Germinal center (tissue), 1 donor: ENCODE results near the gene MYO1A.
A peak's percentile ranks its signal among the peaks of the same experiment; 100 is the strongest.

Experiments
- DNase-seq: peaks from one replicate; pipeline ENCODE4 v3.0.0; 2012; ENCODE audit warnings: mixed read lengths, low spot score

Gene MYO1A

DNA sequence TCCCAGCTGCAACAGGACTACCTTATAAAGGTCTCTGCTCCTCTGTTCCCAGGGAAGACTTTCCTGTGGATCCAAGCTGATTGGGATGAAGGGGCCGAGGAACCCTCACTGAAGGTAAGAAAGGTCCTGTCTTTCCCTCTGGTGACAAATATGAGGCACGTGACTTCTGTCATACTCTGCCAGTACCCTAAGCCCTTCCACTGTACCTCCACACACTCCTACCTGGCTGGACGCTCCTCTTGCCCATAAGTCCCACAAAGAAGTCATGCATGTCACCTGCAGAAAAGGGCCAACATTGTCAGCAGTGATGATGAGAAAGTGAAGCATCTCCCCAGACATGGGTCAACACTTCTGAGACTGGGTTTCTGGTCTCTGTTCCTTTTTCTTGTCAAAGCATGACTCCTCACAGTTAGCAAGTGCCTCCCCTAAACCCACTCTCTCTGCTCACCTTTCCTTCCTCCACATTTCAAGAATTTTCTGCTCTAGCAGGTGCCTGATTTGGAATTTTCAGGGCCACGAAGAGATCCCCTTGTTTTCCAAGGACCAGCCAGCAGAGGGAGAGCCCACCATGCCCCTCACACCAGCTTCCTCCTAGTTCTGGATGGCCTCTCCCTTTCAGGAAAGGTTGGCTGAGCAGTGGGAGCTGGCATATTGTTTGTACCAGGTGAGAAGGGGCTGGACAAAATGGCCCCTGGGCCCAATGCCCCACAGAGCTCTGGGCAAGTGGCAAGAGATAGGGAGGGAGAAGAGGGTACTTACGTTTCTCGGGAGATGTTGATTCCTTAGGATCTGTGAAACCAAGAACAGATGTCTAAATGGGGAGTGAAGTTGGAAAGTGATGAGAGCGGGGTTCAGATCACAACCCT, 37.1 kb downstream of the MYO1A start:
- no peak for DNase-seq

GRCh38 chr12:57011438-57012424, 38.2 kb downstream of the MYO1A start:
- DNase-seq: no peak

GRCh38 chr12:57010627-57011247, 39.2 kb downstream of the MYO1A start:
- no peak for DNase-seq

DNA sequence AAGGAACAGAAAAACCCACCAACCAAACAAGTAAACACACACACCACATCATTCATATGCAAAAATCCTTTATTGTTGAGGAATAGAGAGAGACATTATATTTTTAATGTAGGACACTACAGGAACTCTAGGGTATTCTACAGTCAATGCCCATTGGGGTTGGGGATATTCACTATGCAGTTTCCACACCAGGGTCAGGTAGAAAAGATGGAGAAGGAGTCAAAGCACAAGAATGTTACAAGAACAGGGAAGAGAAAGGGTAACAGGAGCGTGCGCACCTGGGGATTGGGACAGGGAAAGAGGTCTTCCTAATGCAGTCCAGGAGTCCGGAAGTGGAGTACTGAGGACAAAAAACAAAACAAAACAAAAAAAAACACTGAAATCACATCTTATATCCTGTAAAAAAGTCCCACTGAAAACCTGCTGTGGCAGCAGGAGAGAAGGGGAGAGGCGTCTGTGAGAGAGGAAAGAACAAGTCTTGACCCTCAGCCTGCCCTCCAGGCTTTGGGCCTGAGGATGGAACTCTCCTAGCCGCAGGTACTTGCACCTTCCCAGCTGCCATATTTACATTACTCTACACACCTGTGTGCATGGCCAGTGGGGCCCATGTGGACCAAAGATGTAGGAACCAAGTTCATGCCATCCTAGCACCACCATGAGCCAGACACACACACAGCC, 39.8 kb downstream of the MYO1A start:
- no peak for DNase-seq

- DNase-seq: peak; percentile 56
Observed at GRCh38 chr12:57008178-57008577, 41.8 kb downstream of the MYO1A start.

- no peak for DNase-seq
Observed at GRCh38 chr12:57006809-57007475, 43.0 kb downstream of the MYO1A start.

GRCh38 chr12:57005980-57006808, 43.7 kb downstream of the MYO1A start, which contains the start of gene ZBTB39:
ZBTB39 (minus strand) TSS chr12:57006546; CDS start chr12:57004917, 1,629 bp downstream.
- DNase-seq: peak; percentile 93

DNA sequence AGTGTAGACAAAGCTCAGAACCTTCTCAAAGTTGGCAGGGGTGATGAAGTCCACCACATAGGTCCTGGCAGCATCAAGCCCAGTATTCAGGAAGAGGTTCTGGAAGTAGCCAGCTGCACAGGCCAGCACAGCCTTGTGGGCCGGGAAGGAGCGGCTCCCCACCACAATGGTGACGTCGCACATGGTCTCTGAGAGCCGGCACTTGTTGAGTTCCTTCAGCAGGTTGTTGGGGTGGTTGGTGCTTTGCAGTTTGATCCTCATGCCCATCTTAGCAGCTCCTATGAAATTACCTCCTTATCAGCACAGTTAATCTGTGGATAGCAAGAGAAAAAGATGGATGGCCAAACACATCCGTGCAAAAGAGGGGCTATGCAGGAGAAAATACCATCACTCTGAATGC, 45.3 kb downstream of the MYO1A start:
- no peak for DNase-seq

GRCh38 chr12:57003395-57003794, 46.5 kb downstream of the MYO1A start:
- DNase-seq: no peak

DNA sequence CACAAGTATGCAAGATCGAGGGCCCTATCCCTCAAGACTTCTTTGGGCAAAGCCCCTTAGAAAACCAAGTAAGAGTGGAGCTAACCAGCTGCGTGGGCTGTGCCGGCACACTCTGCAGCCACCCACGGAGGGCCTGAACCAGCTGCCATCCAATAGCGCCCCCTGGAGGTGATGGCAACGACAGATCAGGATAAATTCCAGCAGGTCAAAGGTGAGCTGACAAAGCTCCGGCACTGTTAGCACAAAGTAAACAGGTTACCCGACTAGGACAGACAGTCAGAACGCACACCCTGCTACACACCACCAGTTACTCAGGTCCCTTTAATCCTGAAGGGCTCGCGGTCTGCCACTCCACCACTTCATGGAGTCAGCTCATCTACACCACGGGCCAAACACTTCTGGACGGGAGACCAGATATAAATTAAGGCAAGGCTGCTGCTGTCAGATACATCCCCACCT, 48.5 kb downstream of the MYO1A start:
- DNase-seq: peak; percentile 74

GRCh38 chr12:57000393-57000792, 49.5 kb downstream of the MYO1A start:
- no peak for DNase-seq

- no peak for DNase-seq
Observed at GRCh38 chr12:56999456-56999855, 50.5 kb downstream of the MYO1A start.

DNA sequence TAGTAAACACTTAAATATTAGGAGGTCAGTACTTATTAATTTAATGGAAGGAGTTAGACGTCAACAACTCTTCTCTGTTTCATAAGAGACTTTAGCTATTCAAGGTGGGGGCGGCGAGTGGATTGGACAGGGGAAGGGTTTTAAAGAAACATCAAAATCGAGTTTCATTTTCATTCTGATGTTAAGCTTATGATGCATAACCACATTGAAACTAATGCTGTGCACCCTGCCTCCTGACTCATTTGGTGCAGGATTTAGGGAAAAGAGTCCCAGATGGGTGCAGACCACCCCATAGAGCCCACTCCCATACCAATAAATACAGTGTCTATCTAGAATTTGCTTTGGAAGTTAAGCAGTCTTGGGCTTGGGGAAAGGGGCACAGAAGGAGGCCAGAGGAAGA, 50.9 kb downstream of the MYO1A start:
- DNase-seq: peak; percentile 38

GRCh38 chr12:56998316-56998715, 51.6 kb downstream of the MYO1A start:
- DNase-seq: no peak

DNA sequence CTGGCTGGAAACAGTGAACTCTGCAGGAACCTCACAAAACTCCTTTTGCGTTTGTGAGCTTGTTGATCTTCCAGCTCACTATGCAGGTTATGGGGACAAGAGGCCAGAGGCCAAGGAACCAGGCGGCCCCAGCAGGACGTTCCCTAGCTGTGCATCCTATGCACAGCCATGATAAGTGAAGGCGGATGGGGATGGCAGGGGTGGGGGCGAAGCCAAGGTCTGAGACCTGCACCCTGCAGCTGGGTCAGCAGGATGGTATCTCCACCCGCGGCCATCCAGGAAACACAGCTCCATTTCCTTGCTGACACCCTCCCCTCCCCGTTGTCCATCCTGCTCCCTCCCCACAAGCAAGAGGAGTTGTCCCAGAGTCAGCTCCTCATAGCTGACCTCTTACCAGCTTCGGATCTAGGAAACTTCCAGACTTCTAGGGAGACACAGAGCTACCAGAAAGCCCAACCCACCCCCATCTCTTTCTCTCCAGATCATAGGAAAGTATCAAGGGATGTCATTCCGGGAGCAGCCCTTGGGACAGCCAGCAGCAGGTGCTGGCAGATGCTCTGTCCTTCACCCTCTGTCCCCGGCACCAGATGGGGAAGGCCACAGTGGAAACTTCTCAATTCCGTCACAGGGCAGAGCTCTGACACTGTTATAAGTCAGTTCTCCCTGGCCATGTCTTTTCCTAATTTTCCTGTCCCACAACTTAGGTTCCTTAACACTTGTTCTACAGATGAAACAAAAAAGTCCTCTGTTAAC, 53.0 kb downstream of the MYO1A start:
- no peak for DNase-seq

DNA sequence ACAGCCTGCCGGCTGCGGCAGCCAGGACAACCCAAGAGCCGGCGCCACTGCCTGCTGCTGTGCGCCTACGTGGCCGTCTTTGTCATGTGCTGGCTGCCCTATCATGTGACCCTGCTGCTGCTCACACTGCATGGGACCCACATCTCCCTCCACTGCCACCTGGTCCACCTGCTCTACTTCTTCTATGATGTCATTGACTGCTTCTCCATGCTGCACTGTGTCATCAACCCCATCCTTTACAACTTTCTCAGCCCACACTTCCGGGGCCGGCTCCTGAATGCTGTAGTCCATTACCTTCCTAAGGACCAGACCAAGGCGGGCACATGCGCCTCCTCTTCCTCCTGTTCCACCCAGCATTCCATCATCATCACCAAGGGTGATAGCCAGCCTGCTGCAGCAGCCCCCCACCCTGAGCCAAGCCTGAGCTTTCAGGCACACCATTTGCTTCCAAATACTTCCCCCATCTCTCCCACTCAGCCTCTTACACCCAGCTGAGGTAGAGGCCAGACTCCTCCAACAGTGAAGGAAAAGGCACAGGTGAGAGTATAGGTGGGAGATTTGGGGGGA, 53.9 kb downstream of the MYO1A start:
- no peak for DNase-seq

- no peak for DNase-seq
Observed at GRCh38 chr12:56995201-56995929, 54.6 kb downstream of the MYO1A start.

DNA sequence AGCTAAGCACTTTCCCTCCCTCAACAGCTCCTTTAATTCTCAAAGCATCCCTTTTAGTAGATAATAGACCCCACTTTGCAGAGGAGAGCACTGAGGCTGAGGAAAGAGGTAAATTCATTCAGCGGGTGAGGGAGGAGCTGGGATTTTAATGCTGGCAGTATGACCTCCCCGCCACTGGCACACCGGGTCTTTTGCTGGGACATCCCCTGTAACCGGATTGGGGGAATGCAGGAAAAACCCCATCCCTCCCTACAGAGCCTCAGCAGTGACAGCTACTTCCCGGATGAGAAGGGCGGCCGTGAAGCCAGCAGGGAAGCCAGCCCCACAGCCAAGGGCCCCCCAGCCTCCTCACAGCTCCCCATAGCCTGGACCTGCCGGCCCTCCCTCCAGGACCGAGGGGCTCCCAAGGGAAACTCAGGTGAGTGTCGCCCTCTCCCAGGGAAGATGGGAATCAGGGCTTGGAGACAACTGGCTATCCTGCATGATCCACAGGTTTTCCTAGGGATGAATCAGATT, 55.6 kb downstream of the MYO1A start:
- DNase-seq: no peak
